ENCODE results near the gene BTN2A1.
"Not testable (repeated sequence)": the region's sequence is repeated elsewhere in the genome, so short reads cannot be mapped to it uniquely, and the experiment has no call there.

The BTN2A1 gene

DNA sequence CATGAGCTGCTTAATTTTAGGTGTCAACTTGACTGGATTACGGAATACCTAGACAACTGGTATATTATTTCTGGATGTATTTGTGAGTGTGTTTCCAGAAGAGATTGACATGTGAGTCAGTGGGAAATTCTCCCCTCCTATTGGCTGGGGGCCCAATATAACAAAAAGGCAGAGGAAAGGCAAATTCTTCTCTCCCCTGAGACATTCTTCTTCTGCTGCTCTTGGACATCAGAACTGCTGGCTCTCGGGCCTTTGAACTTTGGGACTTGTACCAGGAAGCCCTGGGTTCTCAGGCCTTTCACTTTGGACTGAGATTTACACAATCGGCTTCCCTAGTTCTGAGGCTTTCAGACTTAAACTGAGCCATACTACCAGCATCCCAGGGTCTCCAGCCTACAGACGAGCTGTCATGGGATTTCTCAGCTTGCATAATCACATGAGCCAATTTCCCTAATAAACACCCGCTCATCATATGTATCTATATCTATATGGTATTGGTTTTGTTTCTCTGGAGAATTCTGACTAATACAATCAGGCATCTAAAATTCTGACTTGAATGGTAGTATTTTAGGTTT, 25.0 kb upstream of the BTN2A1 start:
- DNase-seq (ENCODE audit: low read depth, low spot score), result peak; percentile 61
- in situ Hi-C loops (cut with HindIII; ENCODE audit: low sequenced_read_pairs), result no loop called here
- no peak overlapping the region for H3K4me3 ChIP-seq (ENCODE audit: low read depth, low read length)

DNA sequence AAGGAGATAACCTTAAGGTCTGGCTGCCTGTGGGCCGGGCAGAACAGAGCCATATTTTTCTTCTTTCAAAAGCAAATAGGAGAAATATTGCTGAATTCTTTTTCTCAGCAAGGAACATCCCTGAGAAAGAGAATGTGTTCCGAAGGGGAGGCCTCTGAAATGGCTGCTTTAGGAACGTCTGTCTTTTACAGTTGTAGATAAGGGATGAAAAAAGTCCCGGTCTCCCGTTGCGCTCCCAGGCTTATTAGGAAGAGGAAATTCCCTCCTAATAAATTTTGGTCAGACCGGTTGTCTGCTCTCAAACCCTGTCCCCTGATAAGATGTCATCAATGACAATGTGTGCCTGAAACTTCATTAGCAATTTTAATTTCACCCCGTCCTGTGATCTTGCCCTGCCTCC, 24.1 kb upstream of the BTN2A1 start:
- in situ Hi-C loops (cut with HindIII; ENCODE audit: low sequenced_read_pairs); H3K4me3 ChIP-seq (ENCODE audit: low read depth, low read length); DNase-seq (ENCODE audit: low read depth, low spot score): not testable (repeated sequence)

More for the DNA sequence above, 25.0 kb upstream of the BTN2A1 start:
- TF ChIP-seq, protein P1, sequence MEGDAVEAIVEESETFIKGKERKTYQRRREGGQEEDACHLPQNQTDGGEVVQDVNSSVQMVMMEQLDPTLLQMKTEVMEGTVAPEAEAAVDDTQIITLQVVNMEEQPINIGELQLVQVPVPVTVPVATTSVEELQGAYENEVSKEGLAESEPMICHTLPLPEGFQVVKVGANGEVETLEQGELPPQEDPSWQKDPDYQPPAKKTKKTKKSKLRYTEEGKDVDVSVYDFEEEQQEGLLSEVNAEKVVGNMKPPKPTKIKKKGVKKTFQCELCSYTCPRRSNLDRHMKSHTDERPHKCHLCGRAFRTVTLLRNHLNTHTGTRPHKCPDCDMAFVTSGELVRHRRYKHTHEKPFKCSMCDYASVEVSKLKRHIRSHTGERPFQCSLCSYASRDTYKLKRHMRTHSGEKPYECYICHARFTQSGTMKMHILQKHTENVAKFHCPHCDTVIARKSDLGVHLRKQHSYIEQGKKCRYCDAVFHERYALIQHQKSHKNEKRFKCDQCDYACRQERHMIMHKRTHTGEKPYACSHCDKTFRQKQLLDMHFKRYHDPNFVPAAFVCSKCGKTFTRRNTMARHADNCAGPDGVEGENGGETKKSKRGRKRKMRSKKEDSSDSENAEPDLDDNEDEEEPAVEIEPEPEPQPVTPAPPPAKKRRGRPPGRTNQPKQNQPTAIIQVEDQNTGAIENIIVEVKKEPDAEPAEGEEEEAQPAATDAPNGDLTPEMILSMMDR (IDR thresholded peaks at IDR 0.05; ENCODE audit: low read depth, low read length), result no peak

DNA sequence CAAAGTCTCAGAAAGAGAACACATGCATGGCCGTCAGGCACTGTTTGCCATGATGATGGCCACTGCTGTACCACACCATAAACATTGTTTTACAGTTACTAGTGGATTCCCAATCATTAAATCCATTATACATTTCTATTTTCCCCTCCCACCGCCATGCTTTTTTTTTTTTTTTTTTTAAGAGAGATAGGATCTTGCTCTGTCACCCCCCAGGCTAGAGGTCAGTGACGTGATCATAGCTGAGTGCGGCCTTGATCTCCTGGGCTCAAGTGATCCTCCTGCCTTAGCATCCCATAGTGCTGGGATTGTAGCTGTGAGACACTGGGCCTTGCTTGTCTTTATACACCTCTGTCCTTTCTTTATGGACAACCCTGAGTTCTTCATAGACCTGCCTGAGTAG, 21.7 kb upstream of the BTN2A1 start:
- TF ChIP-seq, protein P1 (IDR thresholded peaks at IDR 0.05; ENCODE audit: low read depth, low read length), result no peak
- no peak for DNase-seq (ENCODE audit: low read depth, low spot score)
- no peak overlapping the region for H3K4me3 ChIP-seq (ENCODE audit: low read depth, low read length)
- in situ Hi-C loops (cut with HindIII; ENCODE audit: low sequenced_read_pairs), result no loop called here

DNA sequence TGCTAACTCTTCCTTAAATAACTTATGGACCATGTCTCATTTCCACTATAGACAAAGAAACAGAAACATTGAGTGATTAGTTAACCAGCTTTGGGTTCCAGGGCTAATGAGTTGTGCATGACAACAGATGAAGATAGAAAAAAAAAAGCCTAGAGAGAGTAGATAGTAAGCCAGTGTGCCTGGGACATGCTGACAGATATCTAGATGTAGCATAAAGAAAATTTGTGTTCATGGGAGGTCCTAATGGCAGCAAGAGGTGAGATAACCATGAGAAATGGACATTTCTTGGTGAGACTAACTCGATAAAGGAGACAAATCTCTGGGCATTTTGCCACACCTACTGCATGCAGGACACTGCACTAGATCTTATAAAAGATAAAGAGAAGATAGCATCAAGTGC, 20.2 kb upstream of the BTN2A1 start:
- no peak for DNase-seq (ENCODE audit: low read depth, low spot score)
- H3K4me3 ChIP-seq (ENCODE audit: low read depth, low read length), result no peak overlapping the region
- TF ChIP-seq, protein P1 (IDR thresholded peaks at IDR 0.05; ENCODE audit: low read depth, low read length), result no peak
- in situ Hi-C loops (cut with HindIII; ENCODE audit: low sequenced_read_pairs), result no loop called here

DNA sequence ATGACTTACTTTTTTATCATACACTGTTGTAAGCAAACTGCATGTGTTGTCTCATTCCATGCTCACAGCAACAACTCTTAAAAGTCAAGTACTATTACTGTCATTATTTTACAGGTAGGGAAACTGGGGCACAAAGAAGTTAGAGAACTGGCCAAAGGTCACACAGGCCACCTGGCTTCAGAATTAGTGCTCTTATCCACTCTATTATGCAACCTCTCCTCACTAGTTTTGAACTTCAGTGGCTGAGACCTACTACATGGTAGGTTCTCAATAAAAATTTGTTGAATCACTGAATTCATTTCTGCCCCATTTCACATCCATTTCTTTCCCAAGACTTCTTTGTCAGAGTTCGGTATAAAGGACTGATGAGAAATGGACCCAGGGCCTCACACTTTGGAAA, 19.8 kb upstream of the BTN2A1 start:
- no peak overlapping the region for H3K4me3 ChIP-seq (ENCODE audit: low read depth, low read length)
- no peak for DNase-seq (ENCODE audit: low read depth, low spot score)
- TF ChIP-seq, protein P1 (IDR thresholded peaks at IDR 0.05; ENCODE audit: low read depth, low read length), result no peak
- in situ Hi-C loops (cut with HindIII; ENCODE audit: low sequenced_read_pairs), result no loop called here

DNA sequence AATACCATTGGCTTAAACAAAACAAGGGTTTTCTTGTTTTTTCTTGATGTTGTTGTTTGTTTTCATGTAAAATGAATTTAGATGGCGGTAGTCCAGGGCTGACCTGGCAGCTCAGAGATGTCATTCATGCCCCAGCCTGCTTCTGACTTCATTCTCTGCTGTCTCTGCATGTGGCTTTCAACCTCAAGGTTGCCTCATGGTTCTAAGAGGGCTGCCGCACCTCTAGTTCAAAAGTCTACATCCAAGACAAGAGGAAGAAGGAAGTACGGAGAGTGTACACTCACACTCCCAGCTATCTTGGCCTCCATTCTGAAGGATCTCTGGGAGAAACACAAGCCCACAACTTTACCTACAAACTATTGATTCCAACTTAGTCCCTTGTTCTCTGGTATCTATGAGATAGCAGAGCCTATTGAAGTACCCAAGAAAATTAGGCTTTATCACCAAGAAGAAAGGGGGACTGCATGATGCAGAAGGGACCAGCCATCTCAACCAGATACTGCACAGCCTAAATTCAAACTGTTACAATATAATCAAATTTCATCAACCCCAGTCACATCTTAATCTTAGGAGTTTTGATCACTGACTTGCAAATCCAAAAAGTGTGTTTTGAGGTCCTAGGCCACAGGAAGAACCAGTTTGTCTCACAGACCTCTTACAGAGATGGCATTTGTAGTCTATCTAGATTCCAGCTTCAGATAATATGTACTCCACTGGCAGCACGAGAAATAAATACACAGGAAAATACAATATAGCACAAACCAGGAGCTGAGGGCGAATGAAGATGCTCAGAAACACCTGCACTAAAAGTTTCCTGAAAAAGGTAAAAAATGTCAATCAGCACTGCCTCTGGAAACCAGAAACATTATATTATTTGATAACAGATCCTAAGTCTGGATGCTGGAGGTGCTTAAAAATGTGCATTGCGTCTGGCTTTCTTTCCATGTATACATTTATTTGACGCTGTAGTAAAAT, 18.3 kb upstream of the BTN2A1 start:
- peak overlapping the region; percentile 66 for H3K4me3 ChIP-seq (ENCODE audit: low read depth, low read length)
- TF ChIP-seq, protein P1 (IDR thresholded peaks at IDR 0.05; ENCODE audit: low read depth, low read length), result no peak
- in situ Hi-C loops (cut with HindIII; ENCODE audit: low sequenced_read_pairs), result no loop called here
- DNase-seq (ENCODE audit: low read depth, low spot score), result no peak

DNA sequence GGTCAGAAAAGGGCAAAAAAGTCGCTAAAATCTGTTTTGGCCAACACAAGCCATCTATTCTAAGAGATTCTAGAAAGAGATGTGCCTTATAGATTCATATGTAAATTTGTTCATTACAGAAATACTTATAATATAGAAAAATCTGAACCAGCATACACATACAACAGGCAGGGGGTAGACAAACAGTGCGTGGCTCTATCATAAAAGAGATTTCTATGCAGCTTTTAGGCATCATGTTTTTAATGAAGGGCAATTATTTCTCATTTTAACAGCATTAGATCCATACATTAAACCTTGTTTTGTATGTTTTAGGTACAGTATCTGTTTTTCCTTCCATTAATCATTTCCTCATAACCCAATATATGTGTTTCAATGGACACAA, 16.8 kb upstream of the BTN2A1 start:
- in situ Hi-C loops (cut with HindIII; ENCODE audit: low sequenced_read_pairs), result no loop called here
- H3K4me3 ChIP-seq (ENCODE audit: low read depth, low read length), result peak overlapping the region; percentile 66
- DNase-seq (ENCODE audit: low read depth, low spot score), result no peak
- TF ChIP-seq, protein P1 (IDR thresholded peaks at IDR 0.05; ENCODE audit: low read depth, low read length), result no peak
